Testis (tissue), 2 donors: ENCODE results near the gene MRPL37.

ENCODE experiments used
- POLR2A ChIP-seq: fragments of 450-650 bp; IDR thresholded peaks from one replicate; pipeline ENCODE4 v1.6.1; 2017; ENCODE audit warnings: antibody characterized with exemption, mild to moderate bottlenecking, moderate library complexity
- TF ChIP-seq, protein P1 (sequence below), 3 experiments: fragments of 450-650 bp in 2 of 3; fragments of 200-600 bp in 1 of 3; sonication (generic) in 1 of 3; IDR thresholded peaks; one replicate each; pipeline ENCODE4 v1.5.1; 2016 to 2019; ENCODE audit warnings: antibody characterized with exemption in 3 of 3, mild to moderate bottlenecking in 2 of 3, moderate library complexity in 1 of 3

DNA sequence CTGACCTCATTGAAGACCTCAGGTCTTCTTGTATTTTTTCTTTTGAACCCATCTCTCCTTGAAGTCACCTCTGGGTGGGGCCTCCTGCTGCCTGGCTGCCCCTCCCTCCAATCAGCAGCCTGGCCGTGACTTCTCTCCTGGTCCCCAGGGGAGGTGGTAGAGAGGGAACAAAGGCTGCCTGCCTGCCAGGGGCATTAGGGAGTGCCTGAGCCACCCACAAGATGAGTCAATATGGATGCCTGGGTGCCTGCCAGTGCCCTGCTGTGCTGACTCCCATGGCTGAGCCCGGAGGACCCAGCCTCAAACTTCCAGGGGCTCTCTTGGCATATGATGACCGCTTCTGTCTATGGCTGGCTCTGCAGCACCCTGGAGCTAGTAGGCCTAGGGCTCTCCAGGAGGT, 41.9 kb upstream of the MRPL37 start:
- TF ChIP-seq POLR2A = no peak
- TF ChIP-seq, protein P1, sequence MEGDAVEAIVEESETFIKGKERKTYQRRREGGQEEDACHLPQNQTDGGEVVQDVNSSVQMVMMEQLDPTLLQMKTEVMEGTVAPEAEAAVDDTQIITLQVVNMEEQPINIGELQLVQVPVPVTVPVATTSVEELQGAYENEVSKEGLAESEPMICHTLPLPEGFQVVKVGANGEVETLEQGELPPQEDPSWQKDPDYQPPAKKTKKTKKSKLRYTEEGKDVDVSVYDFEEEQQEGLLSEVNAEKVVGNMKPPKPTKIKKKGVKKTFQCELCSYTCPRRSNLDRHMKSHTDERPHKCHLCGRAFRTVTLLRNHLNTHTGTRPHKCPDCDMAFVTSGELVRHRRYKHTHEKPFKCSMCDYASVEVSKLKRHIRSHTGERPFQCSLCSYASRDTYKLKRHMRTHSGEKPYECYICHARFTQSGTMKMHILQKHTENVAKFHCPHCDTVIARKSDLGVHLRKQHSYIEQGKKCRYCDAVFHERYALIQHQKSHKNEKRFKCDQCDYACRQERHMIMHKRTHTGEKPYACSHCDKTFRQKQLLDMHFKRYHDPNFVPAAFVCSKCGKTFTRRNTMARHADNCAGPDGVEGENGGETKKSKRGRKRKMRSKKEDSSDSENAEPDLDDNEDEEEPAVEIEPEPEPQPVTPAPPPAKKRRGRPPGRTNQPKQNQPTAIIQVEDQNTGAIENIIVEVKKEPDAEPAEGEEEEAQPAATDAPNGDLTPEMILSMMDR (IDR thresholded peaks at IDR 0.05) = no peak
